ENCODE data around the gene FGGY.
"Not testable (repeated sequence)": the region's sequence is repeated elsewhere in the genome, so short reads cannot be mapped to it uniquely, and the experiment has no call there.

Gene FGGY

DNA sequence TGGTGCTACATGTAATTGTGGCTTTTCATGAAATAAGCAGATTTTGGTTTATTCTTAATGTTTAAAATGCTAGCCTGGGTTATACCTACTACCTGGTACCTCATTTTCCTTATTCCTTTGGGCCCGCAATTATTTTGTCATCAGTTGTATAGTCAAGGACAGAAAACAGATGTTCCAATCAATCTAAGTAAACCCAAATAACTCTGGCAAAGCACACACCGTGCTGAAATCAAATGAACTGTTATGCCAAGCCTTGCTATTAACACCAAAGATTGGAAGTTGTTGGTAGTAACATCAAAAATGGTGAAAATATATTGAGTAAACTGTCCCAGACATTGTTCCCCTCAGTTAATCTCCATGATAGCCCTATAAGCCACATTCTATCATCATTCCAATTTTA is 248.9 kb downstream of the FGGY start:
- no peak for DNase-seq (ENCODE audit: low read depth in 3 of 3)

DNA sequence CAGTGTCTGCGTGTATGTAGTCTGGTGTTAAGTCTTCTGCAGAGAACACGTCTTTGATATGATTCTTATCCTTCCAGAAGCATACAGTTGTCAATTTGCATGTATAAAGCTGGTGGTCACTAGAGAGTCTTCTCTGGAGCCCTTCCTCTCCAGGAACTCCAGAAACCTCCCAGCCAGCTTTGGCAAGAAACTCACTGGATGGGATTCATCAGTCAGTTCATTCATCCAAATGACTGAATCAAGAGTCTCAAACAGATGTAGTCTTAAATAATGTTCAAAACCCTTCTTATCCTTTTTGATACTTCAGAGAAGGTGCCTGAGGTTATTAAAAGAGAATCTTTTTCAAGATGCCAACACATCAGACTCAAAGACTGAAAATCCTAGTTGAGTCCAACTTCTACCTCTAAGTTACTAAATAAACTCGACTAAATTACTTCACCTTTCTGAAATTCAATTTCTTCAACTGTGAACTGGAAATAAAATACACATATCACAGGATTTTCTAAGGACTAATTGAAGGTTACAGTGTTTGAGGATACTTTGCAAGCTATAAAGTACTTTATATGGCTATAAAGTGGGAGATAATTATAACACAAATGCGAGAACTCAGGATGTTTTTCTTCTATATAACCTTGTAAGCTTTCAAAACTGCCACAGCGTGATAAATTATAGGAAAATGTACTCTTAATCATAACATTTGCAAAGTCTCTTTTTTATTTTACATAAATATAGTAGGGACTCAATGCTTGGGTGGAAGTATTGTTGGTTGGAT is 252.4 kb downstream of the FGGY start:
- no peak for DNase-seq (ENCODE audit: low read depth in 3 of 3)

DNA sequence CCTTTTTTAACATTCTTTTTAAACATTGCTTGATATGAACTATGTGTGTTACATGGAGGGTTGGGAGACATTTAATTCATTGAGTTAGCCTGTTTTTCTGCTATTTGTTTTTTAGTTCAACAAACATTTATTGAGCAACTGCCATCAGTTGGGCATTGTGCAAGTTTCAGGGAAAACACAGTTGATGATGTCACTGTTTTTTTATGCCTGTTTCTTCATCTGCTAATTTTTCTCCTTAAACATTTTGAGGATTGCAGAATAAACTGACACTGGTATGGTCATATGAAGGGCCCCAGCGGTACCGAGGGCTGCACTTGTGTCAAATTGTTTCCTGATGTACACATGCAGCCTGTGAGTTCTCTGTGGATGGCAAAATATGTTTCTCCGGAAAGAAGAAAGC is 253.0 kb downstream of the FGGY start:
- DNase-seq (ENCODE audit: low read depth in 3 of 3) = no peak

DNA sequence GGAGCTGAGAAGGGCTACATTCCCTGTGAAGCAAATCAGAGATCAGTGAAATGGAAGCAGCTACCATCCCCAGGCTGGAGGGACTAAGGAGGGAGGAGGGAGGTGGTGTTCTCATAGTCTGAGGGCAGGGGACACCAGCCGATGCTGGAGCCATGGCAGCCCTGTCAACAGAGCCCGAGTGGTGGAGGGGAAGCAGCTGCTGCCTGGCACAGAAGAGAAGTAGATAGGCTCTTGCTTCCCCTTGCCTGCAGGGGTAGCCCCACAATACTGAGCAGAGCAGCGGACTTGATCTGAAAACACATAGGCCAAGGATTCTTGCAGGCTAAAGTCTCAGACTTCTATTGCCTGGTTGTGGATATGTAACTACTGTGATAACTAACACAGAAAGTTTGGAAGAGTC is 255.1 kb downstream of the FGGY start:
- DNase-seq (ENCODE audit: low read depth in 3 of 3) = no peak

DNA sequence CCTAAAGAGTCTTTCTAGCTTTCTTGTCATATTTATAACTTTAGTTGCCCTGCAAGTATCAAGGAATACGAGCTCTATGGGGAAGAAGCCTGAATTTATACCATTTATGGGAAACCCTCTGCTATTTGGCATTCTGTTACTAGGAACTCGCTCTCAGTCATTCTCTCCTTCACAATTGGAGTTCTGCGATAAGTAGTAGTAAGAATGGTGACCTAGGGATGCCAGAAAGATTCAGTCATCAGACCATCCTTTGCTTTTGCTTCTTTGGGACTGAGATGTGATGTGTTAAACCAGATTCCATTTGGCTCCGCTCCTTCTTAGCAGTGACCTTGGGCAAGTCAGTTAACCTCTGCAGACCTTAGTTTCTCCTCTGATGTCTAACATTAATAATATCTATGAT is 256.5 kb downstream of the FGGY start:
- DNase-seq (ENCODE audit: low read depth in 3 of 3) = no peak

DNA sequence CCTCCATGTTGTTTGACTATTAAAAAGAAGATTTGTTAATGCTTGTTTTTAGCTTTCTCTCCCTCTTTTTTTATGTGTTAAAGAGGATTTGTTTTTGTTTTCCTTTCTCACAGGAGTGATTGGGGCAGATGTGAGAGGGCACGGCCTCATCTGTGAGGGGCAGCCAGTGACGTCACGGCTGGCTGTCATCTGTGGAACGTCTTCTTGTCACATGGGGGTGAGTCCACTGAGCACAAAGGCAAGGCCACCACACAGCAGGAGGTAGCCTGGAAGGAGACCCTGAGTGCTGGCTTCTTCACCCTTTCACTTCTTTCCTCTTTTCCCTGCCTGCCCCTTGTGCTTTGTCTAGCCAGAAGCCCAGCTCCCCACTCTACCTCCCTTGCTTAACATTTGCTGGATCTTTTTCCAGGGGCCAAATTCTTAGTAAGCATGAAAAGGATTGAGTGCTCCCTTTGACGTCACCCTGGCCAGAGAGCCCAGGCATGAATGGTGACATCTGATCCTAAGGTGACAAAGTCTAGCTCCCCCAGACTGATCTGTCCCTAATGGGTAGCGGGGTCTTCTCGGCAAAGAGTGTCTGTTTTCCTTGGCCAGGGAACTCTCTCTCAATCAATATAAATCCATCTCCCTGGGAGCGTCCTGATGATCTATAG is 257.2 kb downstream of the FGGY start:
- no peak for DNase-seq (ENCODE audit: low read depth in 3 of 3)

DNA sequence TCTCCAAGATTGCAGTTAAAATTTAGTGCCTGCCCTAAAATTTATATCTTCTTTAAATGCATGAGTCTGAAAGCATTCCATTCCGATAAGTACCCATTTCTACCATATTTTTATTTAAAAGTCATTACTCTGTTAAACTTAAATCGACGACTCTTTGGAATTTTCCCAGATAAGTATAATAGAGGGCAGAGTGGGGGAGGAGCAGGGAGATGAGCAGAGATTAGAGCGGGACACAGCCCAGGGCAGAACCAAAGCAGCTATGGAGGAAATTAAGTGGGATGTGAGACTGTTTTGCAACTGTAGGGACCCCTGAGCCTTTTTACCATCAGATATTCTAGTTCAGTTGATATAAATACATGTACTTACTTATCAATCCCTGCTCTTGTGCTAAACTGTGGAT is 257.9 kb downstream of the FGGY start:
- no peak for DNase-seq (ENCODE audit: low read depth in 3 of 3)

DNA sequence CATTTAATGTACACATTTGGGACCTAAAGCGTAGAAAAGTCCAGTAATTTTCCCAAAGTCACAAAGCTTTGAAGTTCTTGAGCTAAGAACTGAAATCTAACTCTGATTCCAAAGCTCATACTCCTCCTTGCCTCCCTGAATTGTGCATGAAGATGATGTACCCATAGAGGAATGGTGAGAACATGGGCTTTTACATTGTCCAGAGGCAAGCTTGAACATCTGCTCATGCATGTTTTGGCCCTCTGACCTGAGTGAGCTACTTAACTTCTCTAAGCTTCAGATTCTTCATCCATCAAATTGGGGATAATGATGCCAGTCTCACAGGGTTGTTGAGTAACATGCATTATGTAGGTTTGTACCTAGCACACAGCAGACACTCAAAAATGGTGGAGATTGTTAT is 259.5 kb downstream of the FGGY start:
- no peak for DNase-seq (ENCODE audit: low read depth in 3 of 3)

DNA sequence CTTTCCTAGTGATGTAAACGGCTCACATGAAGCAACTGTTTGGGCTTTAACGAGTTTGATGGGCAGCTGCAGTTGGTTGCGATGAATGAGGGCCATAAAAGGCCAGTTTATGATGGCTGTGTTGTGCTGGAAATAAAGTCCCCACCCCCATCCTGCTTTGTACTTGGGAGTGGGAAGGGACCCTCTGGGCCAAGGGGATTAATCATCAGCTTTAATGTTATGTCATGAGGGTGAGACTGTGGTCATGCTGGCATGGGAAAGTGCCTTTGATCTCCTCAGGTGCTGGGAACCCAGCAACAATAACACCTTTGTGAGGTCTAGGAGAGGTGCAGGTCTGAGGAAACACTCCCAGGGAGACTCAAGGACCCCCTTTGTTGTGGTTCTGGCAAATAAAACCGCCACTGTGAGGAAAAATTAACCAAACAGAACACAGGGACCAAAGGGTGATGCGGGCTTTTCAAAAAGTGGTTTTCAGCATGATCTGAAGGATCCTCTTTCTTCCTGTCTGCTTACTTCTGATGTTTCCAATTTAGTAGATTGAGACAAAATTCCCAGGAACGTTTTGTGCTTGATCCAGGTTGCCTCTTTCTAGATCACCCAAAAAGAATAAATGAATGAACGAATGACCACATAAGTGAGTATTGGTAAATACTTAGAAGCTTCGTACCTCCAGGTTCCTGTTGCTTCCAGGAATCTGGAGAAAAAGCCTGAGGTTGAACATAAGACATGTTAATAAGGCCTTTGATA is 260.1 kb downstream of the FGGY start:
- no peak for DNase-seq (ENCODE audit: low read depth in 3 of 3)

DNA sequence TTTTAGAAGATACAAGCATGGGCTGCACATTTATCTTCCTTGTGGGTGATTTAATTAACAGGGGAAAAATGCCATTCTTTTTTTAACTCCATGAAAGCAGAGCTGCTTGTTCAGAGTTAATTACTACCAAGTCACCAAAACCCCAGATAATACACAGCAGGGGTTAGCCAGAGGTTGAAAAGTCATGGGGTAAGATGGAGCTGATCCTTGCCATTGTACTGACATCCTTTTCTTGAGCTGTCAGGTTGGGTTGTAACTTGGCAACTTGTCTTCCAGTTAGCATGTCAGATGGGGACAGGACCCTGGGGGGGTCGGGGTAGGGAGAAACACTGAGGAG is 260.6 kb downstream of the FGGY start:
- no peak for DNase-seq (ENCODE audit: low read depth in 3 of 3)

DNA sequence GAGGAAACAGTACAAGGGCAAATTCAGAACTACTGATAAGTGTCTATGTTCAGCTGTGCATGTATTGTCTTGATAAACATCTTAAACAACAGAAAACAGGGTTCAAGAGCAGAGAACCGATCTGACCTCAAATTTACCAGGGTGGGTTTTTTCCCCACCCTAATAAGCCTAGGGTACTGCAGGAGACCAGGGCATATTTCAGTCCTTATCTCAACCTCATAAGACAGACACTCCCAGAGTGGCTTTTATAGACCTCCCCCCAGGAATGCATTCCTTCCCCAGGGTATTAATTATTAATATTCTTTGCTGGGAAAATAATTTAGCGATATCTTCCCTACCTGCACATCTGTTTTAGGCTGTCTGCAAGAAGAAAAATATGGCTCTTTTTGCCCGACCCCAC is 261.7 kb downstream of the FGGY start:
- DNase-seq (ENCODE audit: low read depth in 3 of 3) = not testable (repeated sequence)

DNA sequence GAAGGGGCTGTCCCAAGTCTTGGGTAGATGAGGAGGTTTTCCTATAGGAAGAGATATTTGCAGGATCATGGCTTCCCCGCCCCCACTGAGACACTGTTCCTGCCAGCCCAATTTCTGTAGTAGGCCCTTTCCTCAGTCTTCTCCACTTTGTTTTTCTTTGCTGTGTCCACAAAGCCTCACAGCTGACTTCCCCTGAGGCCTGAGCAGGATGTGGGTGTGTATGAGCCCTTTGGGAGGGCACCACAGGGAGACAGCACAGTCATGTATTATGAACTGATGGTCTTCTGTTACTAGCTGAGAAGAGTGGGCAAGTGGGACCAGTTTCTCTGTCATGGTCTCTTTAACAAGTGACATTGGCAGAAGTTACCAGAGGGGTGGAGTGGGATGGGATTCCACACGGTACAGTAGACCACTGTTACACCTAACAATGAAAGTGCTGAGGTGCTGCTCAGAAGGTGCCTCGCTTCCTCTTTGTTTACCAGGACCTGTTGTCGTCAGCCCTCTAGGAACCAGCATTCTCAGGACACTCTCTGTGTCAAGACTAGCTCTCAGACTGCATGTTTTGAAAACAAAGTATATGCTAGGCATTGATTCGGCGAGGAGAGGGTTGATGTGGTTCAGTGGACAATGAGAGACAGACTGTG is 264.0 kb downstream of the FGGY start:
- no peak for DNase-seq (ENCODE audit: low read depth in 3 of 3)

DNA sequence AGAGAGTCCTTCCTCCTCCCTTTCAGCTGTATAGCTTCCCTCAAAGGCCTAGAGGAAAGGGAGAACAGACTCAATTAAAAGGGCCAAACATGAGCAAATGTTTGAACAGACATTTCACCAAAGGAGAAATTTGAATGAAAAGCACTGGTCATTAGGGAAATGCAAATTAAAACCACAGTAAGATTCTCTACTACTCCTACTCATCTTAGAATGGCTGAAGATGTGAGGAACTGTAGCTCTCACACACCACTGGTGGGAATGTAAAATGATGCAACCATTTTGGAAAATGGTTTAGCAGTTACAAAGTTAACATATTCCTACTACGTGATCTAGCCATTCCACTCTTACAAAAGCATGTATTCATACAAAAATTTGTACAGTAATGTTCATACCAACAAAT is 264.9 kb downstream of the FGGY start:
- DNase-seq (ENCODE audit: low read depth in 3 of 3) = no peak

DNA sequence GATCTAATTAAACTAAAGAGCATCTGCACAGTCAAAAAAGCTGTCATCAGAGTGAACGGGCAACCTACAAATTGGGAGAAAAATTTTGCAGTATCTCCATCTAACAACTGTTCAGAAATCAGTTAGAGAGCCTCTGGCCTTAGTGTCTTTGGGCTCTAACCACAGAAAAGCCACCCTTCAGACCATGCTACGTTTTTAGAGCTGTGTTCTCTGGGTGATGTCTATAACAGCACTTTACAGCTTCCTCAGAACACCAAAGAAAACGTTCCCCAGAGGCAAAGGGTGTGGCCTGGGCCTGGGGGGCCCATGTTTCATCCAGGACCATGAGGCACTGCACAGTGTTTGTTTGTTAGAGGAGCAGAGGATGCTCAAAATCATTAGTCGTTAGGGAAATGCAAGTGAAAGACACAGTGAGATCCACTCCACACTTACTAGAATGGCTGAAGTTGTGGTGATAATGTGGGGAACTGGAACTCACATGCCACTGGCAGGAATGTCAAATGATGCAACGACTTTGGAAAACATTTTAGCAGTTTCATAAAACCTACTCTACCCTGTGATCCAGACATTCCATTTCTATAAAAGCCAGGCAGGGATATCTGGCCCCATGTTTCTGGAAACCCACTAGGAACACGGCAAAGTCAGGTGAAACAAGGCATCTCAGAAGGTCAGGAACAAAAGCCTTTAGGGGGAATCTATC is 267.4 kb downstream of the FGGY start:
- no peak for DNase-seq (ENCODE audit: low read depth in 3 of 3)

DNA sequence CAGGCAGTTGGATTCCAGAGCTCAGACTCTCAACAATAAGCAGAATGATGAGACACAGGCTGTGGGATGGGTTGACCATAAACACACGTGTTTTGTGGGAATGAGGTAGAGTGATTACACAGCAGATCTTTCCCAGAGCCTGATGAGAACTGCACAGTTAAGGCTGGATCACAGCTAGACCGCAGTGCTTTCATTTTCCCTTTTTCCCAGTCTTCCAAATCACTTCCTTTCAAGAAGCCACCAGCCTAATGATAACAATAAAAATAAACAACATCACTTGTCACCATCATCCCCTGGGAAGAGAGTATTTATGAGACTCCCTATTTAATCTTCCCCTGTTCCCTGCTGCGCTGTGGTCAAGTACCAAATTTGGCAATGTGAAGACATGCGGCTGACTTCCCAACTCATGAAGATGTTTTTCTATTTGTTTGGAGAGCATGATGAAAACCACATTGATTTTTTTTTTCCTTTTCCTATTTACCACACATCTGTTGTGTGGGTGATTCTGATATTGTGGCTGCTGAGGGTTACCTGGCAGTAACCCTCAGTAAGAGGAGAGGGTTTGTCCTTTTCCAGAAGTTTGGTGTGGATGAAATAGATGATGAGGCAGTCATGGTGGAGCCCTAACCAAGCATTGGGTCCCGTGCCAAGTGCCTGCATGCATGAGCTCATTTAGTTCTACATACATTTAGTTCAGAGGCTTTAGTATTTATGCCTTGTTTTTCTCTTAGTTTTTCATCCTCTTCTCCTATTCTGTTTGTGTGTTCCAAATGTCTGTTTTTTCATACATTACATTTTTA is 268.9 kb downstream of the FGGY start:
- no peak for DNase-seq (ENCODE audit: low read depth in 3 of 3)

DNA sequence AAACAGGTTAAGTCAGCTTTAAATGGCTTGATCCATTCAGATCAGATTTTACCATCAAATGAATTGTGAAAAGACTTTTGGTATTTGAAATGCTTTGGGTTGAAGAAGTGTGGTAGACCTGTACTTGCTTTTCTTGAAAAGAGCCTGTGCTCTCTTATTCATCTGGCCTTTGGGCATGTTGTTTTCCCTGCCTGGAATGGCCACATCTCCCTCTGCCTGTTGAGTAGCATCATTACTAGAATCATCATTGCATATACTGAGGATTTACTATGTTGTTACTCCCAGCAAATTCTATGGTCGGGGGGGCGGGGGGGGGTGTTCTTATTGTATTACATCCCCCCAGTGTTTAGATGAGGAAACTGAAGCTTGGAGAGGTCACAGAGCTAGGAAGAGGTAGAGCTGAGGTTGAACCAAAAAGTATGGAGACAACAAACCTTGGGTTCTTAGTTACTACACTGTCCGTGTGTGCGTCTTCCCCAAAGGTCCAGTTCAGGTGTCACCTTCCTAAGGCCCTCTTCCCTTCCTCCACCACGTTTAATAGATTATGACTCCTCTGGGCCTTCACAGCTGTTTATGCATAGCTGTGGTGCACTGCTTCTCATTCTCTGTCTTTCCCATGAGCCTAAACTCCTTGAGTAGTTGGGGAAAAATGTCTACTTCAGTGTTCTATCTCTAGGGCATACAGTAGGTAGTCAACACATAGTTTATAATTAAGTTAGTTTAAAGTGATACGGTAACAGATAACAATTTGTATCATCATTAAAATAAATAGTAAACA is 271.5 kb downstream of the FGGY start:
- DNase-seq (ENCODE audit: low read depth in 3 of 3) = no peak

DNA sequence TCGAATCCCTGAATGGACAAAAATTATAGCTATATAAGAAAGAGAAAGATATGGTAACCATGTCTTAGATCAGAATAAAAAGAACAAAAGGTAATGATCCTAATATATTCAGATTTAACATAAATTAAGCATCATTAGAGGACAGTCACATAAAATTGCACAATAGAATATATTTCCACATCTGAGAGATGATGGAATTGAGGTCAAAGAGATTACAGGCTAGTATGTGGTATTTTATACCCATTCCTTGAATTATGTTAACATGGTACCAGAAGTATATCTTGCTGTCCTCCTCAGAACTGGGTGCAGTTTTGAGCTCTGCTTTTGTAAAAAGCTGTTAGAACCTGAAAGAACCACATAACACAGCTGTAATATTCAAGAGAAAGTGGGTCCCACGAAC is 272.3 kb downstream of the FGGY start:
- DNase-seq (ENCODE audit: low read depth in 3 of 3) = no peak

DNA sequence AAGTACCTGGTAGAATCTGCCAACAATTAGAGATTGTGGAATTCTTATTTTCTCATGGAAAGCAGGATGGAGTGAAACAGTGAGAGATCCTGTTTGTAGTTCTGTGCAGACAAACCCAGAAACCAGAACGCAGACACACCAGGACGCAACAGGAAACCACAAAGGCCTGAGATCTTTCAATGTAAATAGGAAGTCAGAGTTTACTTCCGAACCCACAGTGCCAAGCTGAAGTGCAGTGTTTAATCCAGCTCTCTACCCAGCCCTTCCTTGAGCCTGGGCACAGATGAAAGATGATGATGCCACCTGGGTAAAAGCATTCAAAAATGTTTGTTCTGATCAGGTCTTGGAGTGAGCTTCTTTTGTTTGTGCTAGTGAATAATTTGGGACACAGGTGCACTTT is 273.6 kb downstream of the FGGY start:
- no peak for DNase-seq (ENCODE audit: low read depth in 3 of 3)

DNA sequence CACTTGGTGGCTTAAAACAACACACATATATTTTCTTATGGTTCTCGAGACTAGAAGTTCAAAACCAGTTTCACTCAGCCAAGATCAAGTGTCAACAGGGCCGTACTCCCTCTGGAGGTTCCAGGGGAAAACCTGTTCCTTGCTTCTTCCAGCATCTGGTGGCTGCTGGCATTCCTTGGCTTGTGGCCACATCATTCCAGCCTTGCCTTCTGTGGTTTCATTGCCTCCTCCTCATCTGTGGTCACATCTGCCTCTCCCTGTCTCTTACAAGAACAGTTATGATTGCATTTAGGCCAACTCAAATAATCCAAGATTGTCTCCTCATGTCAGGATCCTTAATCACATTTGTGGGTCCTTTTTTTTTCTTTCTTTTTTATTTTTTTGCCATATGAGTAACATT is 277.2 kb downstream of the FGGY start:
- no peak for DNase-seq (ENCODE audit: low read depth in 3 of 3)

DNA sequence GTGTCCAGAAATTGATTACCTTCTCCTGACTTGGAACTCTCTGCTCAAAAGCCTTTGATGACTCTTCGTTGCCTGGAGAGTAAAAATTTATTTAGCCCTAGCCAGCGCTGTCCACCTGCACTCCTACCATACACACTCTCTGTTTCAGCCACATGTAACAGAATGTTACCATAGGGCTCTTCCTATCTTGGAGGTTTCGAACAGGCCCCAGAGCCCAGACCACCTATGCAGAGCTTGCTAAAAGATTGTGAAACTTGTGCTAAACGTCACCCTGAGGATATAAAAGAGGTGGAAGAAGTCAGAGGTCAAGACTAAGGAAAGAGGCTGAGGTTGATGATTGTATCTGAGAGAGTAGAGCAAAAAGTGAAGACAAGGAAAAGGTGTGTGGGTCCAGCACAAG is 280.9 kb downstream of the FGGY start:
- DNase-seq (ENCODE audit: low read depth in 3 of 3) = no peak
